HEK293T (cell line): Measurements from ENCODE around the gene C11orf21.

Experiments used
- FOXM1 ChIP-seq: fragments of 450-650 bp; IDR thresholded peaks from 2 replicates; pipeline ENCODE4 v1.6.1; 2017; ENCODE audit warnings: mild to moderate bottlenecking, borderline replicate concordance
- NFRKB ChIP-seq: fragments of 450-650 bp; IDR thresholded peaks from 2 replicates; pipeline ENCODE4 v1.6.1; 2016; ENCODE audit warnings: mild to moderate bottlenecking, moderate library complexity
- TARDBP ChIP-seq: fragments of 450-650 bp; IDR thresholded peaks from 2 replicates; pipeline ENCODE4 v1.6.1; 2016

DNA sequence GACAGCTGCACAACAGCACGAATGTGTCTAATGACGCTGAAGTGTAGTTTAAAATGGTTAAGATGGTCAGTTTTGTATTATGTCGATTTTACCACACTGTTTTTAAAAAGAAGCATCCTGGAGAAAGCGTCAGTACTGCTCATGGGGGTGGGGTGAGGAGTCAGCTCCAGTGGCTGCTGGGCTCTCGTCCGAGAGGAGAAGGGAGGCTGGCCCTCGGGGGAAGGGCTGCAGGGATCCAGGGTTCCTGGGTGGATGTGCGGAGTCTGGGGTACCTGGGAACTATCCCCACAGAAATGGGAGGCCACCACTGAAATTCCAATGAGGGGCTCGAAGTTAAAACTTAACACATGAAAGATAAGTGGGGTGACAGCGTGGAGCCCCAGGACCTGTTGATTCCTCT lies 11.9 kb downstream of the C11orf21 start:
- TF ChIP-seq FOXM1 (no peak), NFRKB (no peak), TARDBP (no peak)
